ENCODE data around the gene KIFAP3.

DNA sequence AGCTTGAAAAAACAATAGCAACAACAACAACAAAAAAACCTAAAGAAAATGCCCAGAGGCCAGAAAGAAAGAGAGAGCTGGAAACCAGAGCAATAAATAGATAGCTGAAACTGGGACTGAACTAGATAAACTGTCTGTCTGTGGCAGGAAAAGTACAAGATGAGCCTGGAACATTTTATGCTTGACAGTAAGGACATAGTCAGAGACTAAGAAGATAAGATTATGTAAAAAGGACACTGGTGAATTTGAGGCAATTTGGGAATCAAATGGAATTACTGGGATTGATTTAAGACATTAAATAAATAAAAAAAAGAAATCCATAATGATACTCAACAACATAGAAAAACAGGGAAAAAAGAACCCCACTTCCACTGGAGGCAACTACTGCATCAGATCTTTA is 1.7 kb upstream of the KIFAP3 start:
- TF ChIP-seq, protein P1, sequence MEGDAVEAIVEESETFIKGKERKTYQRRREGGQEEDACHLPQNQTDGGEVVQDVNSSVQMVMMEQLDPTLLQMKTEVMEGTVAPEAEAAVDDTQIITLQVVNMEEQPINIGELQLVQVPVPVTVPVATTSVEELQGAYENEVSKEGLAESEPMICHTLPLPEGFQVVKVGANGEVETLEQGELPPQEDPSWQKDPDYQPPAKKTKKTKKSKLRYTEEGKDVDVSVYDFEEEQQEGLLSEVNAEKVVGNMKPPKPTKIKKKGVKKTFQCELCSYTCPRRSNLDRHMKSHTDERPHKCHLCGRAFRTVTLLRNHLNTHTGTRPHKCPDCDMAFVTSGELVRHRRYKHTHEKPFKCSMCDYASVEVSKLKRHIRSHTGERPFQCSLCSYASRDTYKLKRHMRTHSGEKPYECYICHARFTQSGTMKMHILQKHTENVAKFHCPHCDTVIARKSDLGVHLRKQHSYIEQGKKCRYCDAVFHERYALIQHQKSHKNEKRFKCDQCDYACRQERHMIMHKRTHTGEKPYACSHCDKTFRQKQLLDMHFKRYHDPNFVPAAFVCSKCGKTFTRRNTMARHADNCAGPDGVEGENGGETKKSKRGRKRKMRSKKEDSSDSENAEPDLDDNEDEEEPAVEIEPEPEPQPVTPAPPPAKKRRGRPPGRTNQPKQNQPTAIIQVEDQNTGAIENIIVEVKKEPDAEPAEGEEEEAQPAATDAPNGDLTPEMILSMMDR (IDR thresholded peaks at IDR 0.05), result no peak
- TF ChIP-seq POLR2A (IDR thresholded peaks at IDR 0.05), result no peak
- TF ChIP-seq EP300 (IDR thresholded peaks at IDR 0.05), result no peak

Data from tibial nerve (tissue), 4 donors.